ENCODE data around the gene PSMB9.

Gene PSMB9

DNA sequence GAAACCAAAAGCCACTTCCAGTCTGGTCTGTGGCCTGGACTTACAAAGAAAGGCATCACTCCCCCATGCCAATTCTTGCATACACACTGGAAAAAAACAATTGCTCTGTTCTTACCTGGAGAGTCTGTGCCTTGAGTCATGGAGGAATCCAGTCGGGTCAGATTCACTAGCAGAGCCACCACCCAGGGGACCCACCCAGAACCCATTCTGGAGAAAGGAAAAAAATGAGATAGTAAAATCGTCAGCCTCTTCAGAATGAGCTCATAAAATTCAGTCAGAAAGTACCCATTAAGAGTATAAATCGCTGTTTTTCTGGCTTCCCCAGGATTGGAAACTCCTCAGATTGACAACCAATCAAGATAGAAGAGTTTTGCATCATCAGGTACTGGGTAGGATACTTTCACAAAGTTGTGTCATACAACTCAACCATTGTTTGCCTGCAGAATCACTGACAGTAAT lies 37.2 kb upstream of the PSMB9 start, which contains the start of gene HLA-DOB:
HLA-DOB (minus strand) TSS at position 257 of the 459 bp plus-strand sequence; CDS start at position 206, 51 bp downstream.
- in situ Hi-C loops (cut with MboI; ENCODE audit: low sequenced_read_pairs, unreplicated experiment), result no loop called here
- DNase-seq (ENCODE audit: low spot score), result peak; percentile 80
- TF ChIP-seq, protein P1, sequence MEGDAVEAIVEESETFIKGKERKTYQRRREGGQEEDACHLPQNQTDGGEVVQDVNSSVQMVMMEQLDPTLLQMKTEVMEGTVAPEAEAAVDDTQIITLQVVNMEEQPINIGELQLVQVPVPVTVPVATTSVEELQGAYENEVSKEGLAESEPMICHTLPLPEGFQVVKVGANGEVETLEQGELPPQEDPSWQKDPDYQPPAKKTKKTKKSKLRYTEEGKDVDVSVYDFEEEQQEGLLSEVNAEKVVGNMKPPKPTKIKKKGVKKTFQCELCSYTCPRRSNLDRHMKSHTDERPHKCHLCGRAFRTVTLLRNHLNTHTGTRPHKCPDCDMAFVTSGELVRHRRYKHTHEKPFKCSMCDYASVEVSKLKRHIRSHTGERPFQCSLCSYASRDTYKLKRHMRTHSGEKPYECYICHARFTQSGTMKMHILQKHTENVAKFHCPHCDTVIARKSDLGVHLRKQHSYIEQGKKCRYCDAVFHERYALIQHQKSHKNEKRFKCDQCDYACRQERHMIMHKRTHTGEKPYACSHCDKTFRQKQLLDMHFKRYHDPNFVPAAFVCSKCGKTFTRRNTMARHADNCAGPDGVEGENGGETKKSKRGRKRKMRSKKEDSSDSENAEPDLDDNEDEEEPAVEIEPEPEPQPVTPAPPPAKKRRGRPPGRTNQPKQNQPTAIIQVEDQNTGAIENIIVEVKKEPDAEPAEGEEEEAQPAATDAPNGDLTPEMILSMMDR (IDR thresholded peaks at IDR 0.05; ENCODE audit: borderline replicate concordance, control extremely low read depth, extremely low read depth, insufficient read depth, missing control alignments), result no peak

DNA sequence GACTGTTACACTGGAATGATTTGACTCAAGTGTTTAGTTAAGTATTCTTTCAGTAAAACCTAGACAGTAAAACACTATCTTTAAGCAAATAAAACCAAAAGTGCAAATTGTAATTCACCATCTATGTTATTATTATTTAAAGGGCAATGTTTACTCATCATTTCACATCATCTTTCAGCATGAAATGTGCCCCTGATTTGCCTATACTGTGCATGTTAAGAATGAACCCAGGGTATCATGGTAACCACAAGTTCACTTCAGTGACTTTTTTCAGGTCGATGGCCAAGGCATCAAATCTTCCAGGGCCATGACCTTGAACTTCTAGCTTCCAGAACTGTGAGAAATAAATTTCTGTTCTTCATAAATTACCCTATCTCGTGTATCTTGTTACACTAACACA lies 35.1 kb upstream of the PSMB9 start:
- no peak for DNase-seq (ENCODE audit: low spot score)
- TF ChIP-seq, protein P1 (IDR thresholded peaks at IDR 0.05; ENCODE audit: borderline replicate concordance, control extremely low read depth, extremely low read depth, insufficient read depth, missing control alignments), result no peak
- in situ Hi-C loops (cut with MboI; ENCODE audit: low sequenced_read_pairs, unreplicated experiment), result no loop called here

DNA sequence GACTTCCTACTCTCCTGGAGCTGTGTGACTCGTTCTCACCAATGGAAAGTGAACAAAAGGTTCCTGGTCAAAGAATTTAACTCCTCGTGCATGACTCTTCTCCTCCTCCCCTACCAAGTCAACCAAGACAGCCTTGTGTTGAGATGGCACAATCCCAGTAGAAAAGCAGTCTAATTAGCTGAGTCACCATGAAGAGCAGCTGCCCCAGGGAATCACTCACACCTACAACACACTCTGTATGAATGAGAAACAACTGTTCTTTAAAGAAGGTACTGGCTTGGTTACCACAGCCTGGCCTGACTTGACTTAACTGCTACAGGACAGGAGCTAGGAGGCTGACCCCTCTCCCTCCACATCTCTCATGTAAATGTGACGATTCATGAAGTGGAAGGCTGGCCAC lies 34.3 kb upstream of the PSMB9 start:
- DNase-seq (ENCODE audit: low spot score), result no peak
- in situ Hi-C loops (cut with MboI; ENCODE audit: low sequenced_read_pairs, unreplicated experiment), result no loop called here
- TF ChIP-seq, protein P1 (IDR thresholded peaks at IDR 0.05; ENCODE audit: borderline replicate concordance, control extremely low read depth, extremely low read depth, insufficient read depth, missing control alignments), result no peak

DNA sequence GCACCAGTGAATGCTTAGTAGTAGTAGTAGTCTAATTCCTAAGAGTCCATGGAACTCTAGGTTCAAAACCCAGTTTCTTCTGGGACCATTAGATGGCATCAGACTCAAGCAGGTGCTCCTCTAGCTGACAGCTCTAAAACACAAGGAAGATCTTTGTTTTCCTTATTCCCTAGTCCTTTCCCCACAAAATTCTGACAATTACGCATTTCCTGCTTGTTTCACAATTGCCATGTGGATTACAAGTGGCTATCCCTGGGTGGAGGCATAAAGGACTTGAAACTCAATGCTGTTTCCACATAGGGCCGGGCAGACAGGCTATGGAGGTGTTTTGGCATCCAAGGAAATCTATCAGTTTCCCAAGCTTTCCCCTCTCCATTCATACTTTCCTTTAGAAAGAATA lies 28.0 kb upstream of the PSMB9 start:
- no peak for DNase-seq (ENCODE audit: low spot score)
- in situ Hi-C loops (cut with MboI; ENCODE audit: low sequenced_read_pairs, unreplicated experiment), result no loop called here
- TF ChIP-seq, protein P1 (IDR thresholded peaks at IDR 0.05; ENCODE audit: borderline replicate concordance, control extremely low read depth, extremely low read depth, insufficient read depth, missing control alignments), result no peak

DNA sequence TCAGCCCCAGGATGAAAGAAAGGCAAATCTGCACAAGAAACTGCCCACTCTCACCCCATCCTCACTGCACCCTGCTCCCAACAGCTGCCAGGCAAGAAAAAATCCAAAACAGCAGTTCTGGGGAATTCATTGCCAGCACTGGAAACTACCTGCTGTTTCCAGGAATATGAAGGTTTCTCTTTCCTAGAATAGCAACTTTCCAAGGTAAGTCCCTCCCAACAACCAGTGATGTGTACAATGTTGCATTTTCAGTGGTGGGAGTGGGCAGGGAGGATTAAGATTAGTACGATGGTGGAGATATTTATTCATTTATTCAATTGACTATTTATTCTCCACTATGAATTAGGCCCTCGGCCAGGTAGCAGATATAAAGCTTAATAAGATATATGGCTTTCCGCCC lies 27.0 kb upstream of the PSMB9 start:
- TF ChIP-seq, protein P1 (IDR thresholded peaks at IDR 0.05; ENCODE audit: borderline replicate concordance, control extremely low read depth, extremely low read depth, insufficient read depth, missing control alignments), result no peak
- in situ Hi-C loops (cut with MboI; ENCODE audit: low sequenced_read_pairs, unreplicated experiment), result no loop called here
- no peak for DNase-seq (ENCODE audit: low spot score)

DNA sequence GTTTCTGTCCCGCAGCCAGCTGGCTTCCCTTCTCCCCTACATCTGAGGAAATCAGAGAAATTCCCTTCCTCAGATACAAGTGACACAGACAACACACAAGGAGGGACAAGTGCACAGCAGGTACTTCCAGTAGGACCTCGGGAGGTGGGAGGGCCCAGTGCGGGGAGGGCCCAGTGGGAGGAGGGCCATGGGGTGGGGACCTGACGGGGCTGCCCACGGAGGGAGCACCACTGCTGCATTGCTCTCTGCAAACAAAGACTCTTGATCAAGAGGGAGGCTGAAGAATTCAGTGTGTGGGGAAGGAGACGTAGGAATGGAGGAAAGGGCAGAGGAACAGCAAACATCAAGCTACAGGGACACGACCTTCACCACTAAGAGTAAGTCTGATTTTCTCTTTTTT lies 24.5 kb upstream of the PSMB9 start:
- in situ Hi-C loops (cut with MboI; ENCODE audit: low sequenced_read_pairs, unreplicated experiment), result no loop called here
- no peak for DNase-seq (ENCODE audit: low spot score)
- TF ChIP-seq, protein P1 (IDR thresholded peaks at IDR 0.05; ENCODE audit: borderline replicate concordance, control extremely low read depth, extremely low read depth, insufficient read depth, missing control alignments), result no peak

DNA sequence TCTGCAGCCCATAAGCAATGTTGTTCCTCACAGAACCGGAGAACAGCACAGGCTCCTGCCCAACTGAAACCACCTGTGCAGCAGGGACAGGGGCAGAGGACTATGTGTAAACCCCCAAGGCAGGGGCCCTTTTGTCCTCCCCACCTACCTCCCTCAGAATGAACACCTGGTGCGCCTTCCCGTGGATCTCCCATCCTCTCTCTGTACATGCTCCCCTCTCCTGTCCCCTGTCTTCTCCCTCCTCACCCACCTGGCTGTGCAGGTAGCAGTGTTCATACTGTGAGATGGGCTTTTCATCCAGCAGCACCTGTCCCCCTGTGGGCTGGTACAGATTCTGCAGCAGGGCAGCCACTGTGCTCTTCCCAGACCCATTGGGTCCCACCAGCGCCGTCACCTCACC lies 24.0 kb upstream of the PSMB9 start:
- in situ Hi-C loops (cut with MboI; ENCODE audit: low sequenced_read_pairs, unreplicated experiment), result no loop called here
- DNase-seq (ENCODE audit: low spot score), result no peak
- TF ChIP-seq, protein P1 (IDR thresholded peaks at IDR 0.05; ENCODE audit: borderline replicate concordance, control extremely low read depth, extremely low read depth, insufficient read depth, missing control alignments), result no peak
